Liver (tissue), 9 donors: ENCODE data around the gene BABAM1. TPM values are rescaled to one million over a fixed set of nuclear protein-coding genes. Genes with fewer than 3 reads are reported as not detected.
A peak's percentile ranks its signal among the peaks of the same experiment; 100 is the strongest.

Experiments used
- DNase-seq: peaks from one replicate; pipeline ENCODE4 v3.0.0-alpha.2; 2017; ENCODE audit warnings: low spot score
- H3K27ac ChIP-seq, 2 donors: one replicate each; pipeline ENCODE4 v1.7.0; 2013; ENCODE audit warnings: inconsistent platforms in 2 of 2, low read length in 2 of 2, control low read depth in 1 of 2, low read depth in 1 of 2, mild to moderate bottlenecking in 1 of 2
- H3K27me3 ChIP-seq, 4 donors: one replicate each; pipeline versions ENCODE4 v1.6.1 to v1.7.0; 2013; ENCODE audit warnings: low read length in 3 of 4, inconsistent platforms in 1 of 4, mild to moderate bottlenecking in 1 of 4, moderate library complexity in 1 of 4; ENCODE audit not compliant: control insufficient read depth in 4 of 4, insufficient read depth in 4 of 4
- H3K36me3 ChIP-seq, 4 donors: one replicate each; pipeline versions ENCODE4 v1.6.1 to v1.7.0; 2013; ENCODE audit warnings: low read length in 3 of 4, mild to moderate bottlenecking in 3 of 4, low read depth in 1 of 4, moderate library complexity in 1 of 4; ENCODE audit not compliant: control insufficient read depth in 4 of 4, insufficient read depth in 3 of 4
- H3K4me1 ChIP-seq, 4 donors: one replicate each; pipeline versions ENCODE4 v1.6.1 to v1.7.0; 2013; ENCODE audit warnings: low read length in 3 of 4, mild to moderate bottlenecking in 3 of 4, moderate library complexity in 1 of 4; ENCODE audit not compliant: control insufficient read depth in 4 of 4, insufficient read depth in 4 of 4
- H3K4me3 ChIP-seq, 3 donors: one replicate each; pipeline versions ENCODE4 v1.6.1 to v1.7.0; 2013; ENCODE audit warnings: low read length in 3 of 3, control low read depth in 1 of 3, low read depth in 1 of 3, mild to moderate bottlenecking in 1 of 3
- H3K9ac ChIP-seq, 2 donors: one replicate each; pipeline ENCODE4 v1.7.0; 2013; ENCODE audit warnings: low read length in 2 of 2, mild to moderate bottlenecking in 2 of 2, moderate library complexity in 2 of 2, control low read depth in 1 of 2, low read depth in 1 of 2
- H3K9me3 ChIP-seq, 4 donors: one replicate each; pipeline versions ENCODE4 v1.6.1 to v1.7.0; 2013; ENCODE audit warnings: low read length in 3 of 4; ENCODE audit not compliant: control insufficient read depth in 4 of 4
- ATF3 ChIP-seq: IDR thresholded peaks from 2 replicates; pipeline ENCODE4 v1.6.1; 2016; ENCODE audit warnings: antibody characterized with exemption
- CTCF ChIP-seq: fragments of 150-350 bp; IDR thresholded peaks from 2 replicates; pipeline ENCODE4 v1.5.1; 2017; ENCODE audit warnings: improper control_type of control experiment, low read depth, low read length; ENCODE audit not compliant: missing input control
- EGR1 ChIP-seq, 2 donors: IDR thresholded peaks; 2 replicates each; pipeline ENCODE4 v1.6.1; 2016 to 2018; ENCODE audit warnings: antibody characterized with exemption in 2 of 2, low read depth in 2 of 2
- FOXA1 ChIP-seq: IDR thresholded peaks from 2 replicates; pipeline ENCODE4 v1.6.1; 2016; ENCODE audit warnings: antibody characterized with exemption
- FOXA2 ChIP-seq: IDR thresholded peaks from 2 replicates; pipeline ENCODE4 v1.6.1; 2016; ENCODE audit warnings: antibody characterized with exemption
- GABPA ChIP-seq, 2 donors: IDR thresholded peaks in 1 of 2; conservative IDR thresholded peaks in 1 of 2; 2 replicates each; pipeline ENCODE4 v1.6.1; 2016; ENCODE audit warnings: antibody characterized with exemption in 2 of 2, mild to moderate bottlenecking in 1 of 2, moderate library complexity in 1 of 2
- HNF4A ChIP-seq, 2 donors: conservative IDR thresholded peaks; 2 replicates each; pipeline ENCODE4 v1.6.1; 2016; ENCODE audit warnings: antibody characterized with exemption in 2 of 2, mild to moderate bottlenecking in 2 of 2
- HNF4G ChIP-seq: IDR thresholded peaks from 2 replicates; pipeline ENCODE4 v1.6.1; 2016; ENCODE audit warnings: antibody characterized with exemption
- JUND ChIP-seq, 2 donors: IDR thresholded peaks; 2 replicates each; pipeline ENCODE4 v1.6.1; 2016; ENCODE audit warnings: antibody characterized with exemption in 2 of 2
- NR2F2 ChIP-seq: IDR thresholded peaks from 2 replicates; pipeline ENCODE4 v1.6.1; 2016; ENCODE audit warnings: antibody characterized with exemption
- RAD21 ChIP-seq, 2 donors: IDR thresholded peaks; 2 replicates each; pipeline ENCODE4 v1.6.1; 2016; ENCODE audit warnings: antibody characterized with exemption in 2 of 2, mild to moderate bottlenecking in 2 of 2
- REST ChIP-seq: IDR thresholded peaks from 2 replicates; pipeline ENCODE4 v1.6.1; 2016; ENCODE audit warnings: antibody characterized with exemption, mild to moderate bottlenecking
- RXRA ChIP-seq, 2 donors: IDR thresholded peaks; 2 replicates each; pipeline ENCODE4 v1.6.1; 2017 to 2018; ENCODE audit warnings: antibody characterized with exemption in 2 of 2, mild to moderate bottlenecking in 1 of 2
- SP1 ChIP-seq: IDR thresholded peaks from 2 replicates; pipeline ENCODE4 v1.6.1; 2018; ENCODE audit warnings: antibody characterized with exemption, mild to moderate bottlenecking
- TAF1 ChIP-seq: conservative IDR thresholded peaks from 2 replicates; pipeline ENCODE4 v1.6.1; 2016; ENCODE audit warnings: antibody characterized with exemption, mild to moderate bottlenecking
- YY1 ChIP-seq: IDR thresholded peaks from 2 replicates; pipeline ENCODE4 v1.6.1; 2016; ENCODE audit warnings: antibody characterized with exemption, mild to moderate bottlenecking
- ZBTB33 ChIP-seq: IDR thresholded peaks from 2 replicates; pipeline ENCODE4 v1.6.1; 2016; ENCODE audit warnings: antibody characterized with exemption
- WGBS: extraction: QIAGEN DNeasy Blood & Tissue Kit; methylation state at CpG from one replicate; pipeline ENCODE4 v1.1.7; 2013; 5-methylcytosine and 5-hydroxymethylcytosine counted together
- polyA plus RNA-seq, 2 donors: library from polyadenylated mRNA; stranded (reverse) in 1 of 2; unstranded in 1 of 2; fragments of 200-250 nt in 1 of 2; fragments of >200 nt in 1 of 2; fragmentation: Nextera tagmentation in 1 of 2; extraction: Ambion mirVana in 1 of 2; gene quantifications; one replicate each; pipeline versions ENCODE4 v1.2.1 to v1.2.3, GENCODE V29; 2013 to 2015
- total RNA-seq, 2 donors: library from RNA; depleted of rRNA; stranded (reverse); fragments of >200 nt; gene quantifications; one replicate each; pipeline ENCODE4 v1.2.3, GENCODE V29; 2014
- TF ChIP-seq, protein P1 (sequence below): IDR thresholded peaks from 2 replicates; pipeline ENCODE4 v1.6.1; 2016; ENCODE audit warnings: antibody characterized with exemption
- donor health status: healthy.
- donor health status: healthy.
- donor health status: healthy.
- donor health status: healthy.
- donor health status: healthy.

BABAM1 gene
- total and polyA plus RNA-seq, 4 donors: 29.3 to 47.0 (median 33.5) TPM

- Histone ChIP-seq H3K36me3 (peaks cover 7 to 22% (median 10%) of the 10 kb centered on the region in 4 donors), H3K4me3 (no peak overlapping the region), H3K4me1 (peaks cover 12 to 23% (median 14%) of the 10 kb centered on the region in 4 donors), H3K27me3 (no peaks in the 10 kb centered on the region), H3K9me3 (no peaks in the 10 kb centered on the region), H3K27ac (peak overlapping the region in 1 of 2 donors; percentile 31), H3K9ac (no peak overlapping the region)
- TF ChIP-seq JUND (IDR thresholded peaks at IDR 0.05) (no peak), GABPA (IDR thresholded peaks at IDR 0.05 in 1 of 2, conservative IDR thresholded peaks at IDR 0.05 in 1 of 2) (no peak), CTCF (no peak), HNF4A (conservative IDR thresholded peaks at IDR 0.05) (no peak), SP1 (no peak), NR2F2 (no peak), FOXA2 (no peak), RXRA (IDR thresholded peaks at IDR 0.05) (no peak), EGR1 (IDR thresholded peaks at IDR 0.05; ENCODE audit: low read depth in 2 of 2) (no peak), RAD21 (IDR thresholded peaks at IDR 0.05) (no peak), HNF4G (no peak)
- DNase-seq: no peak
- 95% methylated on average over 28 of the region's 28 CpGs for WGBS
Measured at GRCh38 chr19:17324357-17325114, 57.3 kb downstream of the BABAM1 start.

- no peak for DNase-seq
- TF ChIP-seq RAD21 (IDR thresholded peaks at IDR 0.05) (no peak), NR2F2 (no peak), HNF4A (conservative IDR thresholded peaks at IDR 0.05) (no peak), FOXA1 (no peak), EGR1 (IDR thresholded peaks at IDR 0.05; ENCODE audit: low read depth in 2 of 2) (no peak), JUND (IDR thresholded peaks at IDR 0.05) (no peak), TAF1 (no peak), SP1 (no peak)
Measured at GRCh38 chr19:17325133-17325532, 57.9 kb downstream of the BABAM1 start.

GRCh38 chr19:17325881-17326594 lies 58.8 kb downstream of the BABAM1 start:
- H3K36me3 ChIP-seq: peaks cover 0 to 7% (median 0%) of the 10 kb centered on the region in 4 donors
- no peak for DNase-seq
- no peaks in the 10 kb centered on the region for H3K27me3 ChIP-seq
- peaks cover 12 to 23% (median 14%) of the 10 kb centered on the region in 4 donors for H3K4me1 ChIP-seq
- H3K9ac ChIP-seq: no peak overlapping the region
- no peaks in the 10 kb centered on the region for H3K9me3 ChIP-seq
- no peak overlapping the region for H3K4me3 ChIP-seq
- 55% methylated on average over 17 of the region's 17 CpGs for WGBS
- no peak overlapping the region for H3K27ac ChIP-seq
- TF ChIP-seq JUND (IDR thresholded peaks at IDR 0.05): no peak
- TF ChIP-seq, protein P1, sequence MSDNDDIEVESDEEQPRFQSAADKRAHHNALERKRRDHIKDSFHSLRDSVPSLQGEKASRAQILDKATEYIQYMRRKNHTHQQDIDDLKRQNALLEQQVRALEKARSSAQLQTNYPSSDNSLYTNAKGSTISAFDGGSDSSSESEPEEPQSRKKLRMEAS: no peak
- TF ChIP-seq ATF3: no peak
- TF ChIP-seq HNF4A (conservative IDR thresholded peaks at IDR 0.05): peak; percentile 41 to 45
- TF ChIP-seq NR2F2: no peak
- no peak for TF ChIP-seq ZBTB33
- TF ChIP-seq REST: no peak
- TF ChIP-seq TAF1: no peak
- TF ChIP-seq YY1: no peak

More at GRCh38 chr19:17325133-17325532, 57.9 kb downstream of the BABAM1 start:
- H3K27ac ChIP-seq: peak overlapping the region in 1 of 2 donors; percentile 31
- no peaks in the 10 kb centered on the region for H3K9me3 ChIP-seq
- peaks cover 12 to 23% (median 14%) of the 10 kb centered on the region in 4 donors for H3K4me1 ChIP-seq
- H3K4me3 ChIP-seq: no peak overlapping the region
- no peak overlapping the region for H3K9ac ChIP-seq
- H3K27me3 ChIP-seq: no peaks in the 10 kb centered on the region
- 97% methylated on average over 20 of the region's 20 CpGs for WGBS
- peaks cover 7 to 16% (median 7%) of the 10 kb centered on the region in 4 donors for H3K36me3 ChIP-seq
